Measurements from ENCODE around the gene GET4.
A peak's percentile ranks its signal among the peaks of the same experiment; 100 is the strongest.

Gene GET4

DNA sequence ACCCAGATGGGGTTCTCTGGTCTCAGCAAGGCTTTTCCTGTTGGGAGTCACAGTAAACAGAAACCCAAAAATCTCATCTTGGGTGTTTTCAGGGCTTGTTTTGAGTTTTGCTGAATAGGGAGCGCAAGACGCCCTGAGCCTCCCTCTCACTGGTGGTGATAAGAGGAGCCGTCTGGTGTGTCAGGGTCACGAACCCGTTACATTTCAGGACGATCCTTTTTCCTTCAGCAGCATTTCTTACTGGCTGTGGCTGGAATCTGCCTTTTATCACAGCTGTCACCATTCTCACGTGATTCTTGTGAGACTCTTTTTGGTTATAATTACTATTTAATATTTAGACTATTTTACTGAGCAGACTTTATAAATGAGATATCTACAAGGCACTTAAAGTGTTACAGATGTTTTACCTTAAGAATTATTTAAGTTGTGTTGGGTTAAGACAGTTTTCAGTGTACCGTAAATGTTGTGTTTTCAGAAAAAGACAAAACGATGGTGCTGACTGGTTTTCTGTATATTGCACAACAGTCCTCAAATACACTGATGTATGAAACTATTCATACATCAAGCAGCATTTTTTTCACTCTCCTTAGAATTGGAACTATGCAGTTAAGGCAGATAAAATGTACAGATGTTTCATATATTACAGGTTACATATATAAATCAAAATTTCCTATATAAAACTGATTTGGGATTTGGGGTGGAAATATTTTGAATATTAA is 2.2 kb upstream of the GET4 start:
- no peak overlapping the region for H3K4me2 ChIP-seq (ENCODE audit: low read depth, low read length)
- no peak overlapping the region for H3K4me3 ChIP-seq (ENCODE audit: low read length)
- H3K4me1 ChIP-seq (ENCODE audit: low read length), result 0 out of 2 replicates have a peak, but pooled peaks cover 5% of the 10 kb centered on the region
- no peak overlapping the region for H3K9ac ChIP-seq (ENCODE audit: low read length)
- no peaks in the 10 kb centered on the region for H3K36me3 ChIP-seq (replicated peaks; ENCODE audit: insufficient read depth, low read length)
- DNase-seq, result no peak
- no peak overlapping the region for H3K27ac ChIP-seq (ENCODE audit: low read length)
- no peaks in the 10 kb centered on the region for H3K27me3 ChIP-seq (replicated peaks; ENCODE audit: insufficient read depth, low read length)
- H2AFZ ChIP-seq (ENCODE audit: low read length), result no peak overlapping the region
- TF ChIP-seq EZH2 (optimal IDR thresholded peaks at IDR 0.05; ENCODE audit: low read depth, low read length) (no peak), EZH2phosphoT487 (IDR thresholded peaks at IDR 0.05; ENCODE audit: low read length) (no peak)
- TF ChIP-seq, protein P1, sequence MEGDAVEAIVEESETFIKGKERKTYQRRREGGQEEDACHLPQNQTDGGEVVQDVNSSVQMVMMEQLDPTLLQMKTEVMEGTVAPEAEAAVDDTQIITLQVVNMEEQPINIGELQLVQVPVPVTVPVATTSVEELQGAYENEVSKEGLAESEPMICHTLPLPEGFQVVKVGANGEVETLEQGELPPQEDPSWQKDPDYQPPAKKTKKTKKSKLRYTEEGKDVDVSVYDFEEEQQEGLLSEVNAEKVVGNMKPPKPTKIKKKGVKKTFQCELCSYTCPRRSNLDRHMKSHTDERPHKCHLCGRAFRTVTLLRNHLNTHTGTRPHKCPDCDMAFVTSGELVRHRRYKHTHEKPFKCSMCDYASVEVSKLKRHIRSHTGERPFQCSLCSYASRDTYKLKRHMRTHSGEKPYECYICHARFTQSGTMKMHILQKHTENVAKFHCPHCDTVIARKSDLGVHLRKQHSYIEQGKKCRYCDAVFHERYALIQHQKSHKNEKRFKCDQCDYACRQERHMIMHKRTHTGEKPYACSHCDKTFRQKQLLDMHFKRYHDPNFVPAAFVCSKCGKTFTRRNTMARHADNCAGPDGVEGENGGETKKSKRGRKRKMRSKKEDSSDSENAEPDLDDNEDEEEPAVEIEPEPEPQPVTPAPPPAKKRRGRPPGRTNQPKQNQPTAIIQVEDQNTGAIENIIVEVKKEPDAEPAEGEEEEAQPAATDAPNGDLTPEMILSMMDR (IDR thresholded peaks at IDR 0.05; ENCODE audit: low read length), result no peak
- H4K20me1 ChIP-seq (ENCODE audit: insufficient read depth, low read length), result no peaks in the 10 kb centered on the region
- peaks cover 24% of the 10 kb centered on the region for H3K79me2 ChIP-seq (ENCODE audit: low read length)
- H3F3A ChIP-seq (ENCODE audit: insufficient read depth, low read length), result 0 out of 2 replicates have a peak, but pooled peaks cover 8% of the 10 kb centered on the region
- H3K9me2 ChIP-seq (replicated peaks; ENCODE audit: insufficient read depth, low read length), result no peaks in the 10 kb centered on the region
- no peaks in the 10 kb centered on the region for H3K9me3 ChIP-seq (replicated peaks; ENCODE audit: insufficient read depth, low read length)

DNA sequence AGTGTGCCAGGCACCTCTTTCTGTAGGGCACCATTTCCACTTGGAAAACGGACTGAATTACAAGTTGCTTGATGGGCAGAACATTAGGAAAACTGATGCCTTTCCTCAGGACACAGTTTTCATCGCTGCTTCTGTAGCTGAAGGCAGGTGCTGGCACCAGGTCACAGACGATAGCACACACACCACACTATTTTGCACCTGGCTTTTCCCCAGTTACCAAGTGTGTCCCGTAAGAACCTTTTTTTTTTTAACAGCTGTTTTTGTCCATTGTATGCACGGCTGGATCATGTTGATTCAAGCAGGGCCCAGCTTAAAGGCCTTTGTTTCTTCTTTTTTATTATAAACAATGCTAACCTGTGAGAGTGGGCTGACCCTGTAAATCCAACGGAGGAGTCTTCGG is 1.3 kb upstream of the GET4 start:
- no peak for TF ChIP-seq EZH2phosphoT487 (IDR thresholded peaks at IDR 0.05; ENCODE audit: low read length)
- TF ChIP-seq EZH2 (optimal IDR thresholded peaks at IDR 0.05; ENCODE audit: low read depth, low read length), result no peak
- TF ChIP-seq, protein P1 (IDR thresholded peaks at IDR 0.05; ENCODE audit: low read length), result no peak
- DNase-seq, result no peak
- no peak overlapping the region for H3K9ac ChIP-seq (ENCODE audit: low read length)
- H3F3A ChIP-seq (ENCODE audit: insufficient read depth, low read length), result 0 out of 2 replicates have a peak, but pooled peaks cover 8% of the 10 kb centered on the region
- H3K79me2 ChIP-seq (ENCODE audit: low read length), result peaks cover 33% of the 10 kb centered on the region
- no peaks in the 10 kb centered on the region for H3K9me2 ChIP-seq (replicated peaks; ENCODE audit: insufficient read depth, low read length)
- no peaks in the 10 kb centered on the region for H4K20me1 ChIP-seq (ENCODE audit: insufficient read depth, low read length)
- H3K4me3 ChIP-seq (ENCODE audit: low read length), result no peak overlapping the region
- no peaks in the 10 kb centered on the region for H3K36me3 ChIP-seq (replicated peaks; ENCODE audit: insufficient read depth, low read length)
- no peaks in the 10 kb centered on the region for H3K27me3 ChIP-seq (replicated peaks; ENCODE audit: insufficient read depth, low read length)
- H3K4me2 ChIP-seq (ENCODE audit: low read depth, low read length), result no peak overlapping the region
- no peaks in the 10 kb centered on the region for H3K9me3 ChIP-seq (replicated peaks; ENCODE audit: insufficient read depth, low read length)
- H2AFZ ChIP-seq (ENCODE audit: low read length), result no peak overlapping the region
- H3K4me1 ChIP-seq (ENCODE audit: low read length), result 0 out of 2 replicates have a peak, but pooled peaks cover 5% of the 10 kb centered on the region
- H3K27ac ChIP-seq (ENCODE audit: low read length), result no peak overlapping the region

DNA sequence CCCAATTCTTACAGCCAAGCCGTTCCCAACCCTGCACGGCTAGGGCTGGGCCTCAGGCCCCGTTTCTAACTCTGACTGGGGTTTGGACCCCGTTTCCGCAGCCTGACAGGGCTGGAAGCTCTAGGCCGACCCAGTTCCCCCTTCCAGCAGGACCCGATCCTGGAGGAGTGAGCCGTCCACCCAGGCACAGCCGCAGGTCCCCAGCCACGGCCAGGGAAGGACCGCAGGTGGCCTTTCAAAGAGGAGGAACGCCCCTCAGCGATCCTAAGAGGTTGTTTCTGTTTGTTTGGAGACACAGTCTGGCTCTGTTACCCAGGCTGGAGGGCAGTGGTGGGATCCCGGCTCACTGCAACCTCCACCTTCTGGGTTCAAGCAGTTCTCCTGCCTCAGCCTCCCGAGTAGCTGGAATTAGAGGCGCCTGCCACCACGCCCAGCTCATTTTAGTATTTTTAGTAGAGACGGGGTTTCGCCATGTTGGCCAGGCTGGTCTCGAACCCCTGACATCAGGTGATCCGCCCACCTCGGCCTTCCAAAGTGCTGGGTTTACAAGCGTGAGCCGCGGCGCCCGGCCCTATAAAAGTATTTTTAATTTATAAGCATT is 778 bp upstream of the GET4 start:
- no peak overlapping the region for H3K27ac ChIP-seq (ENCODE audit: low read length)
- 0 out of 2 replicates have a peak, but pooled peaks cover 8% of the 10 kb centered on the region for H3F3A ChIP-seq (ENCODE audit: insufficient read depth, low read length)
- peak overlapping the region; percentile 61; the same call in 1 of the 2 replicates for H2AFZ ChIP-seq (ENCODE audit: low read length)
- H3K79me2 ChIP-seq (ENCODE audit: low read length), result peaks cover 38% of the 10 kb centered on the region
- H3K36me3 ChIP-seq (replicated peaks; ENCODE audit: insufficient read depth, low read length), result no peaks in the 10 kb centered on the region
- no peaks in the 10 kb centered on the region for H3K9me2 ChIP-seq (replicated peaks; ENCODE audit: insufficient read depth, low read length)
- TF ChIP-seq, protein P1 (IDR thresholded peaks at IDR 0.05; ENCODE audit: low read length), result no peak
- TF ChIP-seq EZH2 (optimal IDR thresholded peaks at IDR 0.05; ENCODE audit: low read depth, low read length), result no peak
- TF ChIP-seq EZH2phosphoT487 (IDR thresholded peaks at IDR 0.05; ENCODE audit: low read length), result no peak
- no peak overlapping the region for H3K4me3 ChIP-seq (ENCODE audit: low read length)
- no peaks in the 10 kb centered on the region for H4K20me1 ChIP-seq (ENCODE audit: insufficient read depth, low read length)
- no peak overlapping the region; the same call in 1 of the 2 replicates for H3K9ac ChIP-seq (ENCODE audit: low read length)
- no peaks in the 10 kb centered on the region for H3K27me3 ChIP-seq (replicated peaks; ENCODE audit: insufficient read depth, low read length)
- no peak for DNase-seq
- H3K9me3 ChIP-seq (replicated peaks; ENCODE audit: insufficient read depth, low read length), result no peaks in the 10 kb centered on the region
- H3K4me1 ChIP-seq (ENCODE audit: low read length), result 0 out of 2 replicates have a peak, but pooled peaks cover 5% of the 10 kb centered on the region
- H3K4me2 ChIP-seq (ENCODE audit: low read depth, low read length), result peak overlapping the region; percentile 45; the same call in 1 of the 2 replicates
